ENCODE measurements around the gene CLIC4.
"Not testable (repeated sequence)": the region's sequence is repeated elsewhere in the genome, so short reads cannot be mapped to it uniquely, and the experiment has no call there.

CLIC4 gene

DNA sequence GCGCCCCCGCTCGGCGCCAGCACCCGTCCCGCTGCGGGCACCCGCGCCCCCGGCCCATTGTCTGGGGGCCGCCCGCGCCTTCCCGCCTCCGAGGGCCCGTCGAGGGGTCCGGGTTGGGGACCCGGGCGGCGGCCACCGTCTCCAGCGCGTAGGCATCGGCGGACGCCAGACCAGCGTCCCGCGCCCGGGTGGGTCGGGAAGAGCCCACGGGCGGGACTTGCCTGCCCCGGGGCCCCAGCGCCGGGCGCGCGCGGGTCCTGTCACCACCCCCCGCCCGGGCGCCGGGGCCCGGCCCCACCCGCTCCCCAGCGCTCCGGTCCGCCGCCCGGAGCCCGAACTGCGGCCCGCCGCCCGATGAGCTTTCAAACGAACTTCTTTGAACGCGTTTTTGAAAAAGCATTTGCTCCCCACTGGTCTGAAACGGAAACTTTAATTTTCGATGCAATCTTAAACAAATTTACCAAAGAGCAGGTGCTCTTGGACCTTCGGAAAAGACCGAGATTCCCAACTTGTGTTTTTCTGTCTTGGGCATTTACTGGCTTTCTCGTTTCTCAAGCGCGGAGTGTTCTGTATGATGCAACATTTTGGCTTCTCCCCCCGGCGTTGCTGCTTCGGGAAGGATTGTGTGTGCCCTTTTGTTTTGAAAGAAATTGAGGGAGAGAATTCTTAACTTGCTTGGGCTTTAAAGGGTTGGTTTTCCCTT lies 615 bp downstream of the CLIC4 start:
- peak; percentile 44 for DNase-seq (ENCODE audit: extremely low read depth, low read depth)
- TF ChIP-seq, protein P1, sequence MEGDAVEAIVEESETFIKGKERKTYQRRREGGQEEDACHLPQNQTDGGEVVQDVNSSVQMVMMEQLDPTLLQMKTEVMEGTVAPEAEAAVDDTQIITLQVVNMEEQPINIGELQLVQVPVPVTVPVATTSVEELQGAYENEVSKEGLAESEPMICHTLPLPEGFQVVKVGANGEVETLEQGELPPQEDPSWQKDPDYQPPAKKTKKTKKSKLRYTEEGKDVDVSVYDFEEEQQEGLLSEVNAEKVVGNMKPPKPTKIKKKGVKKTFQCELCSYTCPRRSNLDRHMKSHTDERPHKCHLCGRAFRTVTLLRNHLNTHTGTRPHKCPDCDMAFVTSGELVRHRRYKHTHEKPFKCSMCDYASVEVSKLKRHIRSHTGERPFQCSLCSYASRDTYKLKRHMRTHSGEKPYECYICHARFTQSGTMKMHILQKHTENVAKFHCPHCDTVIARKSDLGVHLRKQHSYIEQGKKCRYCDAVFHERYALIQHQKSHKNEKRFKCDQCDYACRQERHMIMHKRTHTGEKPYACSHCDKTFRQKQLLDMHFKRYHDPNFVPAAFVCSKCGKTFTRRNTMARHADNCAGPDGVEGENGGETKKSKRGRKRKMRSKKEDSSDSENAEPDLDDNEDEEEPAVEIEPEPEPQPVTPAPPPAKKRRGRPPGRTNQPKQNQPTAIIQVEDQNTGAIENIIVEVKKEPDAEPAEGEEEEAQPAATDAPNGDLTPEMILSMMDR (IDR thresholded peaks at IDR 0.05; ENCODE audit: low read depth, low read length) = no peak

DNA sequence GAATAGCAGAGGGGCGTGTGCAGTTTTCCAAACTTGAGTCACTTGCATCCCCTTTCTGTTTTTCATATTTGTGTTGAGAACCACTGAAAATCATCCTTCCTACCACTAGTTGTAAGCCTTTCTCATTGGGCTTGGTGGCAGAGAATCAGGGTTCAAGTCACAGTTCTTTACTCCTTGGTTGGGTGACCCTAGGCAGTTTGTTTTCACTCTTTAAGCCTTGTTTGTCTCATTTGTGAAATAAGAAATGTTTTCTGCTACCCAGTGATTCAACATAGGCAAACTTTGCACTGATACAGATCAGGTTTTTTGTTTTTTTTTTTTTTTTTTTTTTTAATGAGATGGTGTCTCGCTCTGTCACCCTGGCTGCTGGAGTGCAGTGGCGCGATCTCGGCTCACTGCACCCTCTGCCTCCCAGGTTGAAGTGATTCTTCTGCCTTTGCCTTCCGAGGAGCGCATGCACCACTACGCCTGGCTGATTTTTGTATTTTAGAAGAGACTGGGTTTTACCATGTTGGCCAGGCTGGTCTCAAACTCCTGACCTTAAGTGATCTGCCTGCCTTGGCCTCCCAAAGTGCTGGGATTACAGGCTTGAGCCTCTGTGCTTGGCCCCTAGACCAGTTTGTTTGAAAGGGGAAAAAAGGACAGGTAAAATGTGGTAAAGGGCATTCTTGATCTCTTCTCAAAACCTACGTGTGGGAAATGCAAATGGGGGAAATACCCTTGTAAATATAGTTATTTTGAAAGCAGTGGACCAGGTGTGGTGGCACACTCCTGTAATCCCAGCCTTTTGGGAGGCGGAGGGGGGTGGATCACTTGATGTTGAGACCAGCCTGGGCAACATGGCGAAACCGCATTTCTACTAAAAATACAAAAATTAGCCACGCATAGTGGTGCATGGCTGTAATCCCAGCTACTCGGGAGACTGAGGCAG lies 3.2 kb downstream of the CLIC4 start:
- TF ChIP-seq, protein P1 (IDR thresholded peaks at IDR 0.05; ENCODE audit: low read depth, low read length) = no peak
- DNase-seq (ENCODE audit: extremely low read depth, low read depth) = no peak

DNA sequence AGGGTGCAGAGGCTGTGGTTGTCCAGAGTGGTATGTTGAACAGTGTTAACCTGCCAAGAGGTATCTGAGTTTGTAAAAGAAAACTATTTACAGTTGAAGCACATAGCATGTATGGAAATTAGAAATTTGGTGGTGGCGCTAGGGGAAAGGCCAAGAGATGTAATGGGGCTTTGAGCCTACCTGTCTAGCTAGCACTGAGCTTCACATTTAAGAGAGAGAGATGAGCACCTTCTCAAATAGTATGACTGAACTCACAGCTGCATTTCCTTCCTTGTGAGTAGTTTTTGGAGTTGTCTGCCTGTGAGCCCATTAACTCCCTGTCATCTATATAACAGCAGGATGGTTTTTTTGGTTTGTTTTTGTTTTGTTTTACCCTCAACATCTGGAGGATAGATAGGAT lies 4.0 kb downstream of the CLIC4 start:
- TF ChIP-seq, protein P1 (IDR thresholded peaks at IDR 0.05; ENCODE audit: low read depth, low read length) = no peak
- no peak for DNase-seq (ENCODE audit: extremely low read depth, low read depth)

DNA sequence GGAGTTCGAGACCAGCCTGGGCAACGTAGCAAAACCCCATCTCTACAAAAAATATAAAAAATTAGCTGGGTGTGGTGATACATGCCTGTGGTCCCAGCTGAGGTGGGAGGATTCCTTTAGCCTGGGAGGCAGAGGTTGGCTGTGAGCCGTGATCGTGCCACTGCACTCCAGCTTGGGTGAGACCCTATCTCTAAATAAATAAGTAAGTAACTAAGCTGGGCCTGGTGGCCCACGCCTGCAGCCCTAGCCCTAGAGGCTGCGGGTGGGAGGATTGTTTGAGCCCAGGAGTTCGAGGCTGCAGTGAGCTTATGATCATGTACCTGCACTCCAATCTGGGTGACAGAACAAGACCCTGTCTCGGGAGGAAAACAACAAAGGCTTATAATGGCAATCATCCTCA lies 4.6 kb downstream of the CLIC4 start:
- no peak for DNase-seq (ENCODE audit: extremely low read depth, low read depth)
- TF ChIP-seq, protein P1 (IDR thresholded peaks at IDR 0.05; ENCODE audit: low read depth, low read length) = no peak

DNA sequence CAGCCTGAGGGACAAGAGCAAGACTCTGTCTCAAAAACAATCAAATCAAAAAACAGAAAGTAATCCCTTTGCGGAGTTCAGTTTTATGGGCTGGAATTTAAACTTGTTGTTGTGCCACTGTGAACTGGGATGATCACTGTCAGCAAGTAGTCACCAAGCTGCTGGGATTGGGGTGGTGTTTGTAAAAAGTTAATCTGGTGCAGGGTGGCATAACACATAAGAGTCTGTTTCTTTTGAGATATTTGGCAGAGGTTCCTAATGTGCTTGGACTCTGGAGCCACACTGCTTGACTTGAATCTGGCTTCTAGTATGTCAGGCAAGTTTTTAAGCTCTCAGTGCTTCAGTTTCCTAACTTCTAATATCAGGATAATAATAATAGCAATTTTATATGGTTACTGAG lies 6.6 kb downstream of the CLIC4 start:
- TF ChIP-seq, protein P1 (IDR thresholded peaks at IDR 0.05; ENCODE audit: low read depth, low read length) = no peak
- DNase-seq (ENCODE audit: extremely low read depth, low read depth) = no peak

DNA sequence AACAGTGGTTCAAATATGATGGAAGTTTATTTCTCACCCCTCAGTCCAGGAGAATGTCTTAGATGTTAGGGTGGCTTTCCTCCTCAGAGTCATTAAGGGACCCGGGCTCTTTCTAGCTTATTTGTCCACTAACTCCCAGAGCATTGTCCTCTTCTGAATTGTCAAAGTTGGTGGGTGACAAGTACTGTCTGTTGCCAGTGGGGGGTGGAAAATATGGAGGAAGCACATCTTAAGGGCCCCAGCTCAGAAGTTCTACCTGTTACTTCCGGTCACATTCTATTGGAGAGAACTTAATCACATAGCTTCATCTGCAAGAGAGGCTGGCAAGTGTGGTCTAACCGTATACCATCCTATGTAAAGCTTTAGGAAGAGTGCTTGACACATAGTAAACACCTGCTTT lies 7.1 kb downstream of the CLIC4 start:
- no peak for DNase-seq (ENCODE audit: extremely low read depth, low read depth)
- TF ChIP-seq, protein P1 (IDR thresholded peaks at IDR 0.05; ENCODE audit: low read depth, low read length) = no peak

DNA sequence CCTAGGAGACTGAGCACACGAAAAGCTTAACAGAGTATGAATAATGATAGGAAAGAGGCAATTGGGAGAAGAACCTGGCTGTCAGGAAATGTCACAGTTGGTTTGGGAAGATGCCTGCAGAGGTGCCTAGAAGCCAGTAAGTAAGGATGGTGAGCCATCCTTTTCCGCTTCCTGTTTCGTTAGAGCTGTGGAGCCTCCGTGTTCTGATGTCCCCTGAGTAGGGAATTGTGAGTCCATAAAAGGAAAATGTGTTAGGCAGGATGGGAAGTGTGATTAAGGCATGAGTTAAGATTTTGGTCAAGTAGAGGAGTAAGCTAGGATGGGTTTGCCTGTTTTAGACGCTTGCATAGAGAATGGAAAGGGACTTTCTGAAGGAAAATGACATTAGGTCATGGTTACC lies 9.0 kb downstream of the CLIC4 start:
- no peak for DNase-seq (ENCODE audit: extremely low read depth, low read depth)
- TF ChIP-seq, protein P1 (IDR thresholded peaks at IDR 0.05; ENCODE audit: low read depth, low read length) = no peak

DNA sequence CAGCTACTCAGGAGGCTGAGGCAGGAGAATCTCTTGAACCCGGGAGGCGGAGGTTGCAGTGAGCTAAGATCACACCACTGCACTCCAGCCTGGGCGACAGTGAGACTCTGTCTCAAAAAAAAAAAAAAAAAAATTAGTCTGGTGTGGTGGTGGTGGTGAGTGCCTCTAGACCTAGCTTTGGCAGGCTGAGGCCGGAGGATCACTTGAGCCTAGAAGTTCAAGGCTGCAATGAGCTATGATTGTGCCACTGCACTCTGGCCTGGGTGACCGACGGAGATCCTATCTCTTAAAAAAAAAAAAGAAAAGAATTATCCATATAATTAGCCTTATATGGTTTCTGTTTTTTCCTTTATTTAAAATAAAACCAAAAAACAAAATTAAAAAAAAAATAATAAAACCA lies 10.1 kb downstream of the CLIC4 start:
- not testable (repeated sequence) for DNase-seq (ENCODE audit: extremely low read depth, low read depth)

Measured in AG09319 (cell line).